ENCODE data around the gene BLOC1S6. TPM values are rescaled to one million over a fixed set of nuclear protein-coding genes. Genes with fewer than 3 reads are reported as not detected.

BLOC1S6 gene
- total and polyA plus RNA-seq, 2 of the 8 experiments (the other 6 are each of a cell fraction or from before 2014, with no cell fraction given) = 4.5 to 28.8 TPM

DNA sequence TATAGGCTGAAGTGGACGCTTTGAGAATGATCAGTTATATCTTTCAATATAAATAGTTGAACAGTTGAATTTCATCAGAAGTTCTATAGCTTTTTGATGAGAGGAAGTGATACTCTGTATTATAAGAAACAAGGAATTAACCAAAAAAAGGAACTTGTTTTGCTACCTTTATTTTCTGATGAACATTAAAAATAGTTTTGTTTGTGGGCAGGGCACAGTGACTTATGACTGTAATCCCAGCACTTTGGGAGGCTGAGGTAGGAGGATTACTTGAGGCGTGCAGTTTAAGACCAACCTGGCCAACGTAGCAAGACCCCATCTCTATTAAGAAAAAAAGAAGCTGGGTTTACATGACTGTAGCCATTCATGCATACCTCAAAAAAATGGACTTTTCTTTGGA is 16.7 kb downstream of the BLOC1S6 start:
- H3K14ac ChIP-seq (ENCODE audit: insufficient read length) = no peak overlapping the region
- no peak overlapping the region for H2AK5ac ChIP-seq (ENCODE audit: low read depth, low read length)
- no peak overlapping the region for H3K4me3 ChIP-seq (ENCODE audit: extremely low read depth in 1 of 4, insufficient read depth in 2 of 4, low read depth in 3 of 4, low read length in 4 of 4)
- no peak for DNase-seq (ENCODE audit: low read depth in 1 of 2, low spot score in 2 of 2)
- no peak overlapping the region for H4K5ac ChIP-seq (ENCODE audit: insufficient read length, low read depth, low read length)
- no peak overlapping the region for H2AFZ ChIP-seq (ENCODE audit: low read length)
- no peaks in the 10 kb centered on the region for H3K27me3 ChIP-seq (replicated peaks in 1 of 4; ENCODE audit: control insufficient read depth in 3 of 4, extremely low read depth in 1 of 4, insufficient read depth in 3 of 4, low read length in 3 of 4)
- FAIRE-seq = no peak
- ChIA-PET CTCF (ENCODE audit: partially characterized antibody) (interaction anchor here (1.7 to 2.4 kb wide), 2 partner anchors 10 to 38 kb away, joined by 3 to 7 read pairs; no protein-coding TSS in a partner anchor), POLR2A (ENCODE audit: partially characterized antibody) (interaction anchor here (3.2 kb wide), 1 partner anchor 16 kb away, joined by 9 read pairs; the partner anchor contains the start of gene BLOC1S6)
- H3K23ac ChIP-seq (ENCODE audit: insufficient read length) = no peak overlapping the region
- no peaks in the 10 kb centered on the region for H3K9me3 ChIP-seq (ENCODE audit: insufficient read depth in 2 of 2, low read depth in 1 of 2, low read length in 1 of 2)
- WGBS, 2 experiments (ENCODE audit: extremely low coverage in 1 of 2, insufficient coverage in 1 of 2, insufficient read length in 1 of 2, insufficient replicate concordance in 2 of 2, low coverage in 1 of 2, low lambda C conversion rate in 2 of 2, missing lambda C conversion rate in 1 of 2) = 93% methylated on average over 3 of the region's 3 CpGs; no CpG with 5 or more reads in 1 of the 2 experiments
- no peak overlapping the region for H2BK12ac ChIP-seq (ENCODE audit: low read depth, low read length)
- H3K79me2 ChIP-seq (ENCODE audit: control insufficient read depth in 1 of 2, insufficient read depth in 2 of 2, low read length in 2 of 2) = no peaks in the 10 kb centered on the region; a peak in 1 of 4 replicates
- peaks cover 0 to 9% (median 3%) of the 10 kb centered on the region in 4 experiments; a peak in 3 of 8 replicates for H3K36me3 ChIP-seq (ENCODE audit: control insufficient read depth in 2 of 4, insufficient read depth in 4 of 4, low read length in 3 of 4)
- no peaks in the 10 kb centered on the region for H3K23me2 ChIP-seq (ENCODE audit: low read depth, low read length)
- no peak overlapping the region for H2BK20ac ChIP-seq (ENCODE audit: low read length)
- H3K27ac ChIP-seq (ENCODE audit: low read depth, low read length) = no peak overlapping the region
- H3K18ac ChIP-seq (ENCODE audit: extremely low read depth, low read length) = no peak overlapping the region
- no peak overlapping the region for H2BK120ac ChIP-seq (replicated peaks; ENCODE audit: low read depth, low read length)
- H3K56ac ChIP-seq (replicated peaks; ENCODE audit: insufficient read length, low read depth, low read length) = no peak overlapping the region
- no peaks in the 10 kb centered on the region for H3K79me1 ChIP-seq (ENCODE audit: low read depth, low read length)
- H3K4me2 ChIP-seq (ENCODE audit: insufficient read depth in 1 of 2, low read depth in 2 of 2, low read length in 2 of 2) = no peak overlapping the region
- no peak overlapping the region for H3K4ac ChIP-seq (replicated peaks; ENCODE audit: insufficient read length, low read depth, low read length)
- H2BK5ac ChIP-seq (ENCODE audit: low read depth, low read length) = no peak overlapping the region
- H4K91ac ChIP-seq (replicated peaks; ENCODE audit: insufficient read length, low read length) = no peak overlapping the region
- no peak overlapping the region for H2BK15ac ChIP-seq (ENCODE audit: low read length)
- no peaks in the 10 kb centered on the region for H3K4me1 ChIP-seq (replicated peaks in 1 of 4; ENCODE audit: control insufficient read depth in 3 of 4, insufficient read depth in 4 of 4, low read length in 3 of 4)
- H4K8ac ChIP-seq (ENCODE audit: extremely low read depth, insufficient read depth, low read length) = no peak overlapping the region
- no peak overlapping the region for H3K9ac ChIP-seq (replicated peaks in 1 of 4; ENCODE audit: extremely low read depth in 1 of 4, low read depth in 3 of 4, low read length in 3 of 4)
- H4K20me1 ChIP-seq (replicated peaks in 1 of 2; ENCODE audit: control insufficient read depth in 1 of 2, insufficient read depth in 2 of 2, low read length in 2 of 2) = peaks cover 0 to 2% of the 10 kb centered on the region in 2 experiments
- TF ChIP-seq GTF2F1 (IDR thresholded peaks at IDR 0.05; ENCODE audit: borderline replicate concordance, low read depth, low read length) (no peak), EZH2 (IDR thresholded peaks at IDR 0.05; ENCODE audit: low read depth, low read length, severe bottlenecking) (no peak), RAD21 (IDR thresholded peaks at IDR 0.05 in 1 of 2, conservative IDR thresholded peaks at IDR 0.05 in 1 of 2; ENCODE audit: low read depth in 2 of 2, low read length in 2 of 2) (no peak), TEAD4 (IDR thresholded peaks at IDR 0.05; ENCODE audit: low read depth, low read length) (no peak), KDM4A (IDR thresholded peaks at IDR 0.05; ENCODE audit: low read depth, low read length, severe bottlenecking) (no peak), RNF2 (IDR thresholded peaks at IDR 0.05; ENCODE audit: borderline replicate concordance, low read depth, low read length, missing control alignments, poor library complexity, severe bottlenecking) (no peak)
- TF ChIP-seq, protein P1, sequence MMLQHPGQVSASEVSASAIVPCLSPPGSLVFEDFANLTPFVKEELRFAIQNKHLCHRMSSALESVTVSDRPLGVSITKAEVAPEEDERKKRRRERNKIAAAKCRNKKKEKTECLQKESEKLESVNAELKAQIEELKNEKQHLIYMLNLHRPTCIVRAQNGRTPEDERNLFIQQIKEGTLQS (IDR thresholded peaks at IDR 0.05; ENCODE audit: insufficient read depth, low read depth, low read length) = no peak
- TF ChIP-seq, protein P2, sequence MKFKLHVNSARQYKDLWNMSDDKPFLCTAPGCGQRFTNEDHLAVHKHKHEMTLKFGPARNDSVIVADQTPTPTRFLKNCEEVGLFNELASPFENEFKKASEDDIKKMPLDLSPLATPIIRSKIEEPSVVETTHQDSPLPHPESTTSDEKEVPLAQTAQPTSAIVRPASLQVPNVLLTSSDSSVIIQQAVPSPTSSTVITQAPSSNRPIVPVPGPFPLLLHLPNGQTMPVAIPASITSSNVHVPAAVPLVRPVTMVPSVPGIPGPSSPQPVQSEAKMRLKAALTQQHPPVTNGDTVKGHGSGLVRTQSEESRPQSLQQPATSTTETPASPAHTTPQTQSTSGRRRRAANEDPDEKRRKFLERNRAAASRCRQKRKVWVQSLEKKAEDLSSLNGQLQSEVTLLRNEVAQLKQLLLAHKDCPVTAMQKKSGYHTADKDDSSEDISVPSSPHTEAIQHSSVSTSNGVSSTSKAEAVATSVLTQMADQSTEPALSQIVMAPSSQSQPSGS (IDR thresholded peaks at IDR 0.05; ENCODE audit: low read length) = no peak
- TF ChIP-seq, protein P3, sequence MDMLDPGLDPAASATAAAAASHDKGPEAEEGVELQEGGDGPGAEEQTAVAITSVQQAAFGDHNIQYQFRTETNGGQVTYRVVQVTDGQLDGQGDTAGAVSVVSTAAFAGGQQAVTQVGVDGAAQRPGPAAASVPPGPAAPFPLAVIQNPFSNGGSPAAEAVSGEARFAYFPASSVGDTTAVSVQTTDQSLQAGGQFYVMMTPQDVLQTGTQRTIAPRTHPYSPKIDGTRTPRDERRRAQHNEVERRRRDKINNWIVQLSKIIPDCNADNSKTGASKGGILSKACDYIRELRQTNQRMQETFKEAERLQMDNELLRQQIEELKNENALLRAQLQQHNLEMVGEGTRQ (IDR thresholded peaks at IDR 0.05; ENCODE audit: low read length) = no peak

All from H1 (cell line).